SU-DHL-6 (cell line): ENCODE data around the gene DLG4.

Experiments used
- EZH2phosphoT487 ChIP-seq: fragments of 200-600 bp; sonication (generic), shearing (Covaris generic); conservative IDR thresholded peaks from 2 replicates; pipeline ENCODE4 v1.6.1; 2018; ENCODE audit warnings: mild to moderate bottlenecking, antibody characterized with exemption, low read length, moderate library complexity, mixed read lengths
- TF ChIP-seq, protein P1 (sequence below): fragments of 200-600 bp; sonication (generic); IDR thresholded peaks from one replicate; pipeline ENCODE4 v1.5.1; 2017; ENCODE audit warnings: antibody characterized with exemption, mild to moderate bottlenecking, low read length, moderate library complexity; ENCODE audit not compliant: insufficient read depth, poor library complexity, severe bottlenecking

DNA sequence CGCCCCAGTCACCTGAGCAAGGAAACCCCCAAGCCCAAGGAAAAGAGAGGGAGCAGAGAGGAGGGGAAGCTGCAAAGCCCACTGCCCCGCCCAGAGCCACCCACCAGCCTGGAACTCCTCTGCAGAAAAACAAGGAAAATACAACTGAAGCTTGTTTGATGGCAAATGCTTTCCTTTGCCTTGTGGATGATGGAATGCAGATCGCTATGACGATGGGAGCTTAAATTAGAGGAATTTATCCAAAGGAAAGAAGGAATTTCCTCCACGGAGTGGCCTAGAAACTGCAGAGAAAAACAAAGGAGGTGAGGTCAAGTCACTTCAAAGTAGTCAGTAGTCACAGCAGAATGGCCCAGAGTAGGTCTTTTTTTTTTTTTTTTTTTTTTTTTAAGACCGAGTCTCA, 73.5 kb downstream of the DLG4 start:
- TF ChIP-seq, protein P1, sequence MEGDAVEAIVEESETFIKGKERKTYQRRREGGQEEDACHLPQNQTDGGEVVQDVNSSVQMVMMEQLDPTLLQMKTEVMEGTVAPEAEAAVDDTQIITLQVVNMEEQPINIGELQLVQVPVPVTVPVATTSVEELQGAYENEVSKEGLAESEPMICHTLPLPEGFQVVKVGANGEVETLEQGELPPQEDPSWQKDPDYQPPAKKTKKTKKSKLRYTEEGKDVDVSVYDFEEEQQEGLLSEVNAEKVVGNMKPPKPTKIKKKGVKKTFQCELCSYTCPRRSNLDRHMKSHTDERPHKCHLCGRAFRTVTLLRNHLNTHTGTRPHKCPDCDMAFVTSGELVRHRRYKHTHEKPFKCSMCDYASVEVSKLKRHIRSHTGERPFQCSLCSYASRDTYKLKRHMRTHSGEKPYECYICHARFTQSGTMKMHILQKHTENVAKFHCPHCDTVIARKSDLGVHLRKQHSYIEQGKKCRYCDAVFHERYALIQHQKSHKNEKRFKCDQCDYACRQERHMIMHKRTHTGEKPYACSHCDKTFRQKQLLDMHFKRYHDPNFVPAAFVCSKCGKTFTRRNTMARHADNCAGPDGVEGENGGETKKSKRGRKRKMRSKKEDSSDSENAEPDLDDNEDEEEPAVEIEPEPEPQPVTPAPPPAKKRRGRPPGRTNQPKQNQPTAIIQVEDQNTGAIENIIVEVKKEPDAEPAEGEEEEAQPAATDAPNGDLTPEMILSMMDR = no peak
- no peak for TF ChIP-seq EZH2phosphoT487
